Calu3 (cell line): ENCODE data around the gene C4orf50. TPM values are rescaled to one million over a fixed set of nuclear protein-coding genes. Genes with fewer than 3 reads are reported as not detected.
"Not testable (repeated sequence)": the region's sequence is repeated elsewhere in the genome, so short reads cannot be mapped to it uniquely, and the experiment has no call there.

Source experiments
- BruUV-seq: library from RNA; stranded (reverse); fragments of 400-500 nt; replicated peaks from 2 replicates; lab custom pipeline; 2021; lab: Mats Ljungman, UMichigan
- CTCF ChIA-PET: fragments of 300-600 bp; sonication (Branson Sonifier 250); formaldehyde crosslinking; loops from one replicate; lab custom pipeline; 2022; ENCODE audit warnings: antibody characterized with exemption; lab: Charles Lee
- DNase-seq: peaks from one replicate; pipeline ENCODE4 v3.0.0; 2022
- H3K27ac Mint-ChIP-seq: one replicate; pipeline ENCODE4 v1.8.0; 2022; ENCODE audit warnings: mixed read lengths; ENCODE audit not compliant: unreplicated experiment
- H3K27me3 Mint-ChIP-seq: one replicate; pipeline ENCODE4 v1.8.0; 2022; ENCODE audit warnings: mixed read lengths; ENCODE audit not compliant: unreplicated experiment
- H3K36me3 Mint-ChIP-seq: one replicate; pipeline ENCODE4 v1.8.0; 2022; ENCODE audit warnings: mild to moderate bottlenecking, moderate library complexity, mixed read lengths; ENCODE audit not compliant: insufficient read depth, unreplicated experiment
- H3K4me1 Mint-ChIP-seq: one replicate; pipeline ENCODE4 v1.8.0; 2022; ENCODE audit warnings: mild to moderate bottlenecking, low read depth, mixed read lengths; ENCODE audit not compliant: unreplicated experiment
- H3K4me3 Mint-ChIP-seq: one replicate; pipeline ENCODE4 v1.8.0; 2022; ENCODE audit warnings: mild to moderate bottlenecking, low read depth, moderate library complexity, mixed read lengths; ENCODE audit not compliant: unreplicated experiment
- H3K9me3 Mint-ChIP-seq: one replicate; pipeline ENCODE4 v1.8.0; 2022; ENCODE audit warnings: low read depth, mixed read lengths; ENCODE audit not compliant: unreplicated experiment
- CTCF ChIP-seq: fragments of 200-600 bp; IDR thresholded peaks from one replicate; pipeline ENCODE4 v1.8.0; 2022; ENCODE audit warnings: antibody characterized with exemption; ENCODE audit not compliant: unreplicated experiment
- intact Hi-C: fragments of 100-400 bp; cut with micrococcal nuclease; formaldehyde crosslinking; loops from one replicate; pipeline ENCODE4 v1.10.0; 2022; ENCODE audit not compliant: unreplicated experiment
- total RNA-seq: library from RNA; stranded (reverse); gene quantifications from 2 replicates; pipeline ENCODE4 v1.2.3, GENCODE V29; 2022

C4orf50 gene
- total RNA-seq, 1 experiment from 2014 or later: not detected

- no peaks in the 10 kb centered on the region for H3K27me3 Mint-ChIP-seq
- no peaks in the 10 kb centered on the region for H3K36me3 Mint-ChIP-seq
- no peak for TF ChIP-seq CTCF
- peaks cover 5% of the 10 kb centered on the region for H3K9me3 Mint-ChIP-seq
- H3K4me3 Mint-ChIP-seq: no peak overlapping the region
- CTCF ChIA-PET: interaction anchor here (0.7 kb wide), 1 partner anchor 61 kb away, joined by 4 read pairs; no protein-coding TSS in a partner anchor
- DNase-seq: no peak
- intact Hi-C loops: no loop called here
- BruUV-seq: no TSS peak
- H3K27ac Mint-ChIP-seq: no peak overlapping the region
- H3K4me1 Mint-ChIP-seq: no peaks in the 10 kb centered on the region
These were observed 65.8 kb downstream of the C4orf50 start for GRCh38 chr4:5952286-5952974.

GRCh38 chr4:5946653-5947052 is 71.6 kb downstream of the C4orf50 start:
- DNase-seq, H3K9me3 Mint-ChIP-seq, CTCF ChIA-PET, intact Hi-C loops, BruUV-seq, H3K27me3 Mint-ChIP-seq, H3K36me3 Mint-ChIP-seq, H3K27ac Mint-ChIP-seq, H3K4me3 Mint-ChIP-seq, H3K4me1 Mint-ChIP-seq: not testable (repeated sequence)

- Mint-ChIP-seq H3K9me3 (peaks cover 5% of the 10 kb centered on the region), H3K4me1 (no peaks in the 10 kb centered on the region), H3K4me3 (no peak overlapping the region), H3K36me3 (no peaks in the 10 kb centered on the region), H3K27ac (no peak overlapping the region), H3K27me3 (peaks cover 10% of the 10 kb centered on the region)
- DNase-seq: no peak
- CTCF ChIA-PET: no interaction called here
- no peak for TF ChIP-seq CTCF
- BruUV-seq: no TSS peak
- intact Hi-C loops: no loop called here
These were observed 72.3 kb downstream of the C4orf50 start for GRCh38 chr4:5945936-5946335.

- peaks cover 10% of the 10 kb centered on the region for H3K27me3 Mint-ChIP-seq
- CTCF ChIA-PET: no interaction called here
- no TSS peak for BruUV-seq
These were observed 73.1 kb downstream of the C4orf50 start for GRCh38 chr4:5945171-5945570.

More at GRCh38 chr4:5945171-5945570, 73.1 kb downstream of the C4orf50 start:
- no peak for DNase-seq
- intact Hi-C loops: no loop called here
- Mint-ChIP-seq H3K36me3 (no peaks in the 10 kb centered on the region), H3K4me3 (no peak overlapping the region), H3K27ac (no peak overlapping the region), H3K9me3 (peaks cover 5% of the 10 kb centered on the region), H3K4me1 (no peaks in the 10 kb centered on the region)
- no peak for TF ChIP-seq CTCF
